Measurements from ENCODE around the gene ZSCAN30.

Gene ZSCAN30

DNA sequence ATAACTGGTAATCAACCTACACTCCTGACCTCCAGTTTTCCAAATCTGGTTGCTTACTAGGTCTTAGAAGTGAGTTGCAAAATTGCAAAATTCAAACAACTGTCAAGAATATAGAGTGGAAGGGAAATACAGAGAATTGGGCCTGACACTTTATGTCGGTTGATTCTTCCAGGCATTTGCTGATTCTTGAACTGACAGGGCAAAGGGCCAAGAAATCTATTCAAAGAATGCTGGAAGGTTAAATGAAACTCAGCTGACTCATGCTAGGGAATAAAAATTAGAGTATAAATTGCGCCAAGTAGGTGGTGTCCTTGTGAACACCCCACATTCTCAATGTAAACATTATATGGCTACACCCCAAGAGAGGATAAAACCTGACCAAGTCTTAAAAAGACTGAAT lies 21.5 kb upstream of the ZSCAN30 start:
- Histone ChIP-seq H3K4me1 (ENCODE audit: insufficient read depth, low read length) (no peaks in the 10 kb centered on the region), H3K9me3 (ENCODE audit: insufficient read depth, low read depth, low read length) (peaks cover 37% of the 10 kb centered on the region), H3K27me3 (ENCODE audit: insufficient read depth, low read length) (no peaks in the 10 kb centered on the region), H3K36me3 (ENCODE audit: insufficient read depth, low read depth, low read length) (peaks cover 19% of the 10 kb centered on the region), H3K27ac (ENCODE audit: low read length) (no peak overlapping the region), H3K9ac (ENCODE audit: low read depth, low read length) (no peak overlapping the region), H3K4me3 (ENCODE audit: low read length) (no peak overlapping the region)

DNA sequence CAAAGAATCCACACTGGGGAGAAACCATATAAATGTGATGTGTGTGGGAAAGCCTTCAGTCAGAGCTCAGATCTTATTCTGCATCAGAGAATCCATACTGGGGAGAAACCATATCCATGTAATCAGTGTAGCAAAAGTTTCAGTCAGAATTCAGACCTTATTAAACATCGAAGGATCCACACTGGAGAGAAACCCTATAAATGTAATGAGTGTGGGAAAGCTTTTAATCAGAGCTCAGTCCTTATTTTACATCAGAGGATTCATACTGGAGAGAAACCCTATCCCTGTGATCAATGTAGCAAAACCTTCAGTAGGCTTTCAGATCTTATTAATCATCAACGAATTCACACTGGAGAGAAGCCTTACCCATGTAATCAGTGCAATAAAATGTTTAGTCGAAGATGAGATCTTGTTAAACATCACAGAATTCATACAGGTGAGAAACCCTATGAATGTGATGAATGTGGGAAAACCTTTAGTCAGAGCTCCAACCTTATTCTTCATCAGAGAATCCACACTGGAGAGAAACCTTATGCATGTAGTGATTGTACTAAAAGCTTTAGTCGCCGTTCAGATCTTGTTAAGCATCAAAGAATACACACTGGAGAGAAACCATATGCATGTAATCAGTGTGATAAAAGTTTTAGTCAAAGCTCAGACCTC lies 16.7 kb upstream of the ZSCAN30 start:
- no peak overlapping the region for H3K9ac ChIP-seq (ENCODE audit: low read depth, low read length)
- H3K27me3 ChIP-seq (ENCODE audit: insufficient read depth, low read length), result no peaks in the 10 kb centered on the region
- no peak overlapping the region; the same call in 1 of the 2 replicates for H3K4me3 ChIP-seq (ENCODE audit: low read length)
- H3K27ac ChIP-seq (ENCODE audit: low read length), result no peak overlapping the region
- H3K36me3 ChIP-seq (ENCODE audit: insufficient read depth, low read depth, low read length), result peaks cover 59% of the 10 kb centered on the region
- no peaks in the 10 kb centered on the region for H3K4me1 ChIP-seq (ENCODE audit: insufficient read depth, low read length)
- H3K9me3 ChIP-seq (ENCODE audit: insufficient read depth, low read depth, low read length), result peaks cover 80% of the 10 kb centered on the region

DNA sequence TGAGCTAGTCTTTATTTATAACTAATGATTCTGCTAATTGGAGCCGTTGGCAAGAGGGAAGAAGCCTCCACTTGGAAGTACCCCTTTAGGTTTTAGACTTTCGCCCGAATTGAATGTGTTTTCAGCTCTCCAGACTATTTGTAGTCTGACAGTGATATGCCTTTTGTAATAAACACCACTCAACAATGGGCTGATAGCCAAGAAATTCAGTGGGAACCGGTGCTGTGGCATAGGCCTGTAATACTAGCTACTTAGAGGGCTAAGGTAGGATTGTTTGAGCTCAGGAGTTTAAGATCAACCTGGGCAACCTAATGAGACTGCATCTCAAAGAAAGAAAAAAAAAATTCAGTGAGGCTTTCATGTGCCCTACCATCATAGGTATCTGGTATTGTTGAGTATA lies 13.6 kb upstream of the ZSCAN30 start:
- H3K4me1 ChIP-seq (ENCODE audit: insufficient read depth, low read length), result no peaks in the 10 kb centered on the region
- H3K4me3 ChIP-seq (ENCODE audit: low read length), result no peak overlapping the region
- no peaks in the 10 kb centered on the region for H3K27me3 ChIP-seq (ENCODE audit: insufficient read depth, low read length)
- H3K27ac ChIP-seq (ENCODE audit: low read length), result no peak overlapping the region
- peaks cover 72% of the 10 kb centered on the region for H3K36me3 ChIP-seq (ENCODE audit: insufficient read depth, low read depth, low read length)
- H3K9me3 ChIP-seq (ENCODE audit: insufficient read depth, low read depth, low read length), result peaks cover 75% of the 10 kb centered on the region
- no peak overlapping the region for H3K9ac ChIP-seq (ENCODE audit: low read depth, low read length)

DNA sequence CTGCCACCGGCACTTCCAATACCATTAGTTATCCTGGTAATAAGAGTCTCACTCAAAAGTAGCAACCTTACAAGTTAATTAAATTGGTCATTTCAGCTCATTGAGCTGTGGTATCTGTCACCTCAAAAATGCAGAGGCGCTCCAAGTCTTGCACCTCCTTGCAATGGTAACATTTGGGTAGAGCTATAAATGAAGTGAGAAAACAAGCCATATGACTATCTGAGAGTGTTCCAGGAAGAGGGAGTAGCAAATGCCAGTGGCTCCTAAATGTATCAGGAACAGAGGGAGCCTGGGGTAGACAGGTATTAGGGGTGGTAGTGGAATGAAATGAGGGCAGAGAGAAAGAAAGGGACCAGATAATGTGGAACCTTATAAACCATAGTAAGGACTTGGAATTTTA lies 6.0 kb upstream of the ZSCAN30 start:
- H3K9ac ChIP-seq (ENCODE audit: low read depth, low read length), result no peak overlapping the region
- peaks cover 11% of the 10 kb centered on the region; the same call in 1 of the 2 replicates for H3K9me3 ChIP-seq (ENCODE audit: insufficient read depth, low read depth, low read length)
- no peak overlapping the region for H3K4me3 ChIP-seq (ENCODE audit: low read length)
- H3K36me3 ChIP-seq (ENCODE audit: insufficient read depth, low read depth, low read length), result peaks cover 51% of the 10 kb centered on the region; the same call in 1 of the 2 replicates
- no peaks in the 10 kb centered on the region for H3K27me3 ChIP-seq (ENCODE audit: insufficient read depth, low read length)
- no peak overlapping the region for H3K27ac ChIP-seq (ENCODE audit: low read length)
- H3K4me1 ChIP-seq (ENCODE audit: insufficient read depth, low read length), result peaks cover 2% of the 10 kb centered on the region; the same call in 1 of the 2 replicates

DNA sequence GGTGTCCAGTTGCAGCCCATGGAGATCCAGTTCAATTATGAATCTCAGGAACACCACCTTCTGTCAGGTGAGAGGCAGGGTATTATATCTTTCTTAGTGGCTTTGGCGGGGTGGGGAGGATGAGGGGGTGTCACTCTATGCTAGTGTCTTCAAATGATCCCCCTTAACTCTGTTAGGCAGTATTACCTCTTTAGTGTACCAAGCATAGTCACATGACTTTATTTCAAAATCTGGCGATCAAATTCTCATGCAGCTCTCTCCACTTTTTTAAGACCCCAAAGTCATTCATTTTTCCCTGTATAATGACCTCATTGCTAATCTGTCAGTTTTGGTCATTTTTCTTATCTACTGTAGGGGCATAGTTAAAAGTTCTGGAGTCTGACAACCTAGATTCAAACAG lies 1.1 kb upstream of the ZSCAN30 start:
- Histone ChIP-seq H3K9ac (ENCODE audit: low read depth, low read length) (peak overlapping the region; percentile 96; the same call in 1 of the 2 replicates), H3K27ac (ENCODE audit: low read length) (no peak overlapping the region), H3K9me3 (ENCODE audit: insufficient read depth, low read depth, low read length) (0 out of 2 replicates have a peak, but pooled peaks cover 2% of the 10 kb centered on the region), H3K27me3 (ENCODE audit: insufficient read depth, low read length) (no peaks in the 10 kb centered on the region), H3K4me1 (ENCODE audit: insufficient read depth, low read length) (peaks cover 7% of the 10 kb centered on the region; the same call in 1 of the 2 replicates), H3K36me3 (ENCODE audit: insufficient read depth, low read depth, low read length) (peaks cover 30% of the 10 kb centered on the region; the same call in 1 of the 2 replicates), H3K4me3 (ENCODE audit: low read length) (peak overlapping the region; percentile 97)

DNA sequence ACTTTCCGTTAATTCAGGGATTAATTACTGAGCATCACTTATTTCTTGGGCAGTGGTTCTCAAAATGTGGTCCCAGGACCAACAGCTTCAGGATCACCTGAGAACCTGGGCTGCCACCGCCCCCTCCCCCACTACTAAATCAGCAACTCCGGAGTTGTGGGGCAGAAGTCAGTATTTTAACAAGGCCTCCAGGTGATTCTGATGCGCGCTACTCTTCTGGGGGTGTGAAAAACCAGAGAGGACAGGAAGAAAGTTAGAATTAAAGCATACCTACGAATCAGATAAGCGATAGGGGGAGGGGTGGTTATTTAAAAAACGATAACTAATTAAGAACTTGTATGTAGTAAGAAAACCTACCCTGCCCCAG lies 319 bp downstream of the ZSCAN30 start:
- Histone ChIP-seq H3K4me1 (ENCODE audit: insufficient read depth, low read length) (peaks cover 7% of the 10 kb centered on the region; the same call in 1 of the 2 replicates), H3K4me3 (ENCODE audit: low read length) (peak overlapping the region; percentile 97)

DNA sequence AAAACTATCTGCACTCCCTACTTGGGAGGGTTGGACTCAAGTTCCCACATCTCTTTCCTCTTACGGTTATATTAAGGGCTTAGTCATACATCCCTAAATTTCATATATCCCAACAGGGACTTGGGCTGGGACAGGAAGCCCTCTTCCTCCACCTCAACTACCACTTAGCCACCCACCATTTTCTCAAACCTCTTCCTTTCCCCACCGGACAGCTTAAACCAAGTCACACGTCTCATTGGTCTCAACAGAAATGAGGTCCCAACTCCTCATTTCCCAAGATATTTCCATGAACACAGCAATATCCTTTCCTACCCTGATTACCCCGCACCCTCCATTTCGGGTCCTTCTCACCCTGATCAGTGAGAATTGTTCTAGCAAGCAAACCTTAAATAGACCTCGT lies 736 bp downstream of the ZSCAN30 start:
- Histone ChIP-seq H3K36me3 (ENCODE audit: insufficient read depth, low read depth, low read length) (peaks cover 23% of the 10 kb centered on the region), H3K9me3 (ENCODE audit: insufficient read depth, low read depth, low read length) (peaks cover 11% of the 10 kb centered on the region), H3K4me3 (ENCODE audit: low read length) (peak overlapping the region; percentile 97), H3K27me3 (ENCODE audit: insufficient read depth, low read length) (no peaks in the 10 kb centered on the region), H3K9ac (ENCODE audit: low read depth, low read length) (peak overlapping the region; percentile 96; the same call in 1 of the 2 replicates), H3K4me1 (ENCODE audit: insufficient read depth, low read length) (peaks cover 7% of the 10 kb centered on the region; the same call in 1 of the 2 replicates), H3K27ac (ENCODE audit: low read length) (peak overlapping the region; percentile 26)

More for the DNA sequence above, 319 bp downstream of the ZSCAN30 start:
- peaks cover 7% of the 10 kb centered on the region; the same call in 1 of the 2 replicates for H3K9me3 ChIP-seq (ENCODE audit: insufficient read depth, low read depth, low read length)
- peaks cover 22% of the 10 kb centered on the region for H3K36me3 ChIP-seq (ENCODE audit: insufficient read depth, low read depth, low read length)
- H3K27me3 ChIP-seq (ENCODE audit: insufficient read depth, low read length), result no peaks in the 10 kb centered on the region
- H3K9ac ChIP-seq (ENCODE audit: low read depth, low read length), result peak overlapping the region; percentile 96; the same call in 1 of the 2 replicates
- peak overlapping the region; percentile 26 for H3K27ac ChIP-seq (ENCODE audit: low read length)

DNA sequence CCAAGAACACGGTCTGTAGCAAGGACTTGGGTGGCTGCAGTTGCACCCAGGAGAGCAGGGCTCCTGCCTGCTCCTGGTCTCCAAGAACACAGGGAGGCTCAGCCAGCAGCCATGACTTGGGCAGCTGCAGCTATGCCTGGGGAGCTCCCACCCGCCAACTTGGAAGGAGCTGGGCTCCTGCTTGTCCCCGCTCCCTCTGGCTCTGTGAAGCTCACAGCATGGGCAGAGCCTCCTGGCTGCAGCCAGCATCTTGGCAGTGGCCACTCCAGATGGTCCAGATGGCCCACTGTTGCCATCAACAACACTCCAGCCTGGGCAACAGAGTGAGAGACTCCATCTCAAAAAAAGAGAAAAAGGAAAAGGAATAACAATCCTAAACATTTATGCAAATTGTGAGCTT lies 5.2 kb downstream of the ZSCAN30 start:
- no peak overlapping the region for H3K4me3 ChIP-seq (ENCODE audit: low read length)
- H3K9ac ChIP-seq (ENCODE audit: low read depth, low read length), result no peak overlapping the region
- H3K4me1 ChIP-seq (ENCODE audit: insufficient read depth, low read length), result no peaks in the 10 kb centered on the region
- peaks cover 17% of the 10 kb centered on the region for H3K36me3 ChIP-seq (ENCODE audit: insufficient read depth, low read depth, low read length)
- H3K27ac ChIP-seq (ENCODE audit: low read length), result no peak overlapping the region
- H3K27me3 ChIP-seq (ENCODE audit: insufficient read depth, low read length), result no peaks in the 10 kb centered on the region
- H3K9me3 ChIP-seq (ENCODE audit: insufficient read depth, low read depth, low read length), result peaks cover 23% of the 10 kb centered on the region

DNA sequence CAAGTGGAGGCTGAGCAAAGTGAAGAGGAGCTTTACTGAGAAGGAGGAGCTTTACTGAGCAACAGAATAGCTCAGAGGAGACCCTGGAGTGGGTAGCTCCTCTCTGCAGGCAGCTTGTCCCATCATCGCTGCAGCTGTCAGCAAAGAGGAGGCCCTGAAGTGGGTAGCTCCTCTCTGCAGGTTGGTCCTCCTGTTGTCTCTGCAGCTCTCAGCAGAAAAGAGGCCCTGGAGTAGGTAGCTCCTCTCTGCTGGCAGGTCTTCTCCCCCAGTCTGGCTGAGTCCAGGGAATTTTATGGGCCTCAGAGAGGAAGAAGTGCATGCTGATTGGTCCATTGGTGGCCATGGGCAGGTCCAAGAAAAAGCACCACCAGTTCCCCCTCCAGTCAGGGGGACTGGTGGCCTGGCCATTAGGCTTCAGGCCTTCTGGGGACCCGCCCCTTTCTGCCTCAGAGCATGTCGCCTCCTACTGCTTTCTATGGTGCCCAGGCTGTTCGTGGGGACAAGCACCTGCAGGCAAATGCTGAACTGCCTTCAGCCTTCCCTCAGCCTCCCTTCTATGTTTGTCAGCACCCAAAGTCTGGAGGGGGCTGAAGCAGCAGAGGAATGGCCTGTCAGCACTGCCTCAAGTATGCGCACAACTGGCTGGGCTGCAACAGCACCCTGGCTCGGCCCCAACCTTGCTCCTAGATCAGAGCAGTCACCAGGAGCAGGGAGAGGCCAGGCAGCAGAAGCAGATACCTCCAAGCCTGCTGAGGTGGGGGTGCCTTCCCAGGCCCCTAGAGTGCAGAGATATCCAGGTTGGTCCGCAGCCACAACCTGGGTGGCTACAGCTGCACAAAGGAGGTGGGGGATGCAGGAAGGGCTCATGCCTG lies 5.9 kb downstream of the ZSCAN30 start:
- no peak overlapping the region for H3K4me3 ChIP-seq (ENCODE audit: low read length)
- H3K9me3 ChIP-seq (ENCODE audit: insufficient read depth, low read depth, low read length), result peaks cover 28% of the 10 kb centered on the region
- no peak overlapping the region for H3K9ac ChIP-seq (ENCODE audit: low read depth, low read length)
- no peaks in the 10 kb centered on the region for H3K27me3 ChIP-seq (ENCODE audit: insufficient read depth, low read length)
- H3K36me3 ChIP-seq (ENCODE audit: insufficient read depth, low read depth, low read length), result peaks cover 17% of the 10 kb centered on the region
- H3K27ac ChIP-seq (ENCODE audit: low read length), result no peak overlapping the region
- H3K4me1 ChIP-seq (ENCODE audit: insufficient read depth, low read length), result no peaks in the 10 kb centered on the region

DNA sequence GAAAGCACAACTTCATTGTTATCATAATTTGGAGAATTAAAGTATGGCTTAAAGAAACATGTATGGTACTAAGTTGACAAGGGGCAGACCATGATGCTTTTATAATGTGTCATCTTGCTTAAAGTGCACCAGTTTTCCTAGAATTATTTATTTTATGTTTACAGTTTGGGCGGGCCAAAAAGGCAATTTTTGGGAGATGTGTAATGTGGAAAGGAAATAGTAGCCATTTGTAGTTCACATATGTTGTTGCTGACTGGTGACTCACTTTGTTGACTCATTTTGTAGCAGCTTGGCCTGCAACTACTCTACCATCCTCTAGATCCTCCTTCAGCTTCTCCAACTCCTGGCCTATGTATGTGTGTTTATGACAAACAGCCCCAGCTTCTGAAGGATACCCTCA lies 7.7 kb downstream of the ZSCAN30 start:
- Histone ChIP-seq H3K9ac (ENCODE audit: low read depth, low read length) (no peak overlapping the region), H3K9me3 (ENCODE audit: insufficient read depth, low read depth, low read length) (peaks cover 33% of the 10 kb centered on the region), H3K27ac (ENCODE audit: low read length) (no peak overlapping the region), H3K4me3 (ENCODE audit: low read length) (no peak overlapping the region), H3K27me3 (ENCODE audit: insufficient read depth, low read length) (no peaks in the 10 kb centered on the region), H3K36me3 (ENCODE audit: insufficient read depth, low read depth, low read length) (peaks cover 17% of the 10 kb centered on the region), H3K4me1 (ENCODE audit: insufficient read depth, low read length) (no peaks in the 10 kb centered on the region)

DNA sequence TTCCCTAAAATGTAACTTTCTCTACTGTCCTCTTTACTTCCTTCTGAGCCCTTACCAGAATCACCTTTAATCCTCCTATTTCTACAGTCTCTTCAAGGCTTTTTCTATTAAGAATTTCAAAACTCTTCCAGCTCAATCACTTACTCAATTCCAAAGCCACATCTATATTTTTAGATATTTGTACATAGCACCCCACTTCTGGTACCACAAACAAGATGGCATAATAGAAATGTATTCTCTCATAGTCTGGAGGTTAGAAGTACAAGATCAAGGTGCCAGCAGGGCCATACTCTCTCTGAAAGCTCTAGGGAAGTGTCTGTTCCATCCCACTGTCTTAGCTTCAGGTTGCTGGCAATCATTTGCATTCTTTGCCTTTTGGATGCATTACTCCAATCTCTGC lies 11.1 kb downstream of the ZSCAN30 start:
- no peak overlapping the region for H3K4me3 ChIP-seq (ENCODE audit: low read length)
- H3K36me3 ChIP-seq (ENCODE audit: insufficient read depth, low read depth, low read length), result peaks cover 7% of the 10 kb centered on the region
- H3K9ac ChIP-seq (ENCODE audit: low read depth, low read length), result no peak overlapping the region
- peaks cover 22% of the 10 kb centered on the region for H3K9me3 ChIP-seq (ENCODE audit: insufficient read depth, low read depth, low read length)
- no peaks in the 10 kb centered on the region for H3K4me1 ChIP-seq (ENCODE audit: insufficient read depth, low read length)
- H3K27me3 ChIP-seq (ENCODE audit: insufficient read depth, low read length), result no peaks in the 10 kb centered on the region
- H3K27ac ChIP-seq (ENCODE audit: low read length), result no peak overlapping the region
